Endothelial cell of umbilical vein (primary cell): ENCODE results near the gene GULP1. TPM values are rescaled to one million over a fixed set of nuclear protein-coding genes. Genes with fewer than 3 reads are reported as not detected.

Experiments
- BruUV-seq: library from RNA; stranded (reverse); fragments of 400-500 nt; replicated peaks from 2 replicates; lab custom pipeline; 2021; lab: Mats Ljungman, UMichigan
- CTCF ChIA-PET: fragments of 300-600, 350-600 bp; sonication (Branson Sonifier 250); formaldehyde crosslinking; loops from one replicate; lab custom pipeline; 2021; ENCODE audit warnings: antibody characterized with exemption, inconsistent platforms; lab: Charles Lee
- POLR2A ChIA-PET: fragments of 300-600, 350-600 bp; sonication (Branson Sonifier 250); formaldehyde crosslinking; loops from one replicate; lab custom pipeline; 2021; ENCODE audit warnings: antibody characterized with exemption, inconsistent platforms; lab: Charles Lee
- DNase-seq: peaks from one replicate; pipeline ENCODE4 v3.0.0-alpha.2; 2011; ENCODE audit warnings: low read depth, low spot score
- FAIRE-seq: peaks from 2 replicates; lab custom pipeline; 2011; peaks lifted over from hg19 to GRCh38; lab: Jason Lieb, UNC
- H2AFZ ChIP-seq: 2 replicates; pipeline ENCODE4 v1.6.0; 2012; ENCODE audit warnings: low read depth, low read length, control low read depth, inconsistent platforms
- H3K27ac ChIP-seq: 2 replicates; pipeline ENCODE4 v1.5.1; 2011; ENCODE audit warnings: low read depth, mild to moderate bottlenecking, control low read depth, low read length, moderate library complexity; ENCODE audit not compliant: insufficient read depth
- H3K27me3 ChIP-seq, 2 experiments: 2 replicates each; pipeline versions ENCODE4 v1.6.0 to v1.6.1; 2011; ENCODE audit warnings: low read length in 2 of 2, mixed read lengths in 1 of 2; ENCODE audit not compliant: control insufficient read depth in 2 of 2, insufficient read depth in 2 of 2
- H3K36me3 ChIP-seq, 2 experiments: 2 replicates in 1 of 2; 3 replicates in 1 of 2; pipeline ENCODE4 v1.5.1; 2011; ENCODE audit warnings: low read length in 2 of 2, mild to moderate bottlenecking in 1 of 2, moderate library complexity in 1 of 2; ENCODE audit not compliant: control insufficient read depth in 2 of 2, insufficient read depth in 2 of 2; ENCODE audit errors: extremely low read depth in 1 of 2
- H3K4me1 ChIP-seq: 3 replicates; pipeline ENCODE4 v1.5.1; 2011; ENCODE audit warnings: mild to moderate bottlenecking, low read length; ENCODE audit not compliant: control insufficient read depth, insufficient read depth; ENCODE audit errors: extremely low read depth
- H3K4me2 ChIP-seq: 2 replicates; pipeline ENCODE4 v1.6.1; 2011; ENCODE audit warnings: low read length, control low read depth, mixed read lengths; ENCODE audit not compliant: insufficient read depth
- H3K4me3 ChIP-seq, 3 experiments: fragments of 200-600 bp in 1 of 3; sonication (generic), shearing (Covaris generic) in 1 of 3; replicated peaks in 1 of 3; 2 replicates each; pipeline ENCODE4 v1.5.1; 2011 to 2016; ENCODE audit warnings: control low read depth in 3 of 3, low read length in 3 of 3, mild to moderate bottlenecking in 2 of 3, inconsistent platforms in 1 of 3, low read depth in 1 of 3, moderate library complexity in 1 of 3; ENCODE audit not compliant: insufficient read depth in 1 of 3
- H3K79me2 ChIP-seq: 2 replicates; pipeline ENCODE4 v1.6.0; 2012; ENCODE audit warnings: low read length, inconsistent platforms; ENCODE audit not compliant: control insufficient read depth, insufficient read depth
- H3K9ac ChIP-seq: replicated peaks from 2 replicates; pipeline ENCODE3; 2011; ENCODE audit warnings: low read length, control low read depth; ENCODE audit not compliant: insufficient read depth; ENCODE audit errors: extremely low read depth
- H3K9me1 ChIP-seq: replicated peaks from 3 replicates; pipeline ENCODE4 v1.6.0; 2011; ENCODE audit warnings: mild to moderate bottlenecking, low read length; ENCODE audit not compliant: control insufficient read depth, insufficient read depth; ENCODE audit errors: extremely low read depth
- H3K9me3 ChIP-seq: replicated peaks from 2 replicates; pipeline ENCODE4 v1.5.1; 2012; ENCODE audit warnings: low read length, inconsistent platforms; ENCODE audit not compliant: control insufficient read depth, insufficient read depth
- H4K20me1 ChIP-seq: replicated peaks from 2 replicates; pipeline ENCODE3; 2011; ENCODE audit warnings: mild to moderate bottlenecking, low read length; ENCODE audit not compliant: control insufficient read depth, insufficient read depth; ENCODE audit errors: extremely low read depth
- EZH2 ChIP-seq: IDR thresholded peaks from 2 replicates; pipeline ENCODE4 v1.6.1; 2012; ENCODE audit warnings: borderline replicate concordance, low read depth, mild to moderate bottlenecking, moderate library complexity, low read length, inconsistent platforms; ENCODE audit not compliant: severe bottlenecking
- FOS ChIP-seq: IDR thresholded peaks from 2 replicates; pipeline ENCODE4 v1.6.1; 2011; ENCODE audit warnings: mild to moderate bottlenecking, low read length, moderate library complexity, borderline replicate concordance; ENCODE audit not compliant: insufficient read depth
- GATA2 ChIP-seq: IDR thresholded peaks from 2 replicates; pipeline ENCODE4 v1.7.0; 2011; ENCODE audit warnings: low read depth, mild to moderate bottlenecking, moderate library complexity, mixed read lengths, low read length; ENCODE audit not compliant: insufficient read length, insufficient read depth
- JUN ChIP-seq: IDR thresholded peaks from 2 replicates; pipeline ENCODE4 v1.6.1; 2011; ENCODE audit warnings: borderline replicate concordance, low read depth; ENCODE audit not compliant: insufficient read length, insufficient read depth
- MYC ChIP-seq: IDR thresholded peaks from one replicate; pipeline ENCODE4 v1.6.1; 2011; ENCODE audit warnings: mild to moderate bottlenecking, low read depth, low read length
- POLR2A ChIP-seq: IDR thresholded peaks from 2 replicates; pipeline ENCODE4 v1.6.1; 2012; ENCODE audit warnings: low read depth, mild to moderate bottlenecking, control low read depth, low read length
- POLR2AphosphoS5 ChIP-seq: IDR thresholded peaks from 2 replicates; pipeline ENCODE4 v1.6.1; 2012; ENCODE audit warnings: low read depth, mild to moderate bottlenecking, control low read depth, low read length, moderate library complexity; ENCODE audit not compliant: insufficient read depth
- dilution Hi-C: fragments of 300-500 bp; cut with MboI; formaldehyde crosslinking; loops from one replicate; pipeline ENCODE4 v1.15.0; 2019; ENCODE audit warnings: low sequenced_read_pairs; ENCODE audit not compliant: extremely low pct_ligation_motif_present
- intact Hi-C: fragments of 100-400 bp; cut with micrococcal nuclease; formaldehyde crosslinking; loops from one replicate; pipeline ENCODE4 v1.10.0; 2022
- polyA plus RNA-seq, 4 experiments: library from polyadenylated mRNA; depleted of rRNA in 3 of 4; stranded (reverse) in 3 of 4; unstranded in 1 of 4; fragments of >200 nt; gene quantifications; 2 replicates each; pipeline versions ENCODE4 v1.2.1 to v1.2.3, GENCODE V29; 2011 to 2012; ENCODE audit warnings: missing spikeins in 1 of 4
- total RNA-seq: library from RNA; stranded (reverse); gene quantifications from 2 replicates; pipeline ENCODE4 v1.2.3, GENCODE V29; 2021
- TF ChIP-seq, protein P1 (sequence below): IDR thresholded peaks from 2 replicates; pipeline ENCODE4 v1.6.1; 2011; ENCODE audit not compliant: insufficient read depth, insufficient read length

The GULP1 gene
- total and polyA plus RNA-seq, 2 donors (not counting 3 experiments of a cell fraction or from before 2014, with no cell fraction given), result 24.4 to 53.8 TPM

GRCh38 chr2:188320861-188321260 is 29.2 kb downstream of the GULP1 start:
- Histone ChIP-seq H3K79me2 (peaks cover 33% of the 10 kb centered on the region), H3K36me3 (no peaks in the 10 kb centered on the region), H3K27me3 (no peaks in the 10 kb centered on the region), H3K27ac (peak overlapping the region; percentile 84), H2AFZ (no peak overlapping the region), H3K9ac (peak overlapping the region; percentile 31), H3K4me2 (peak overlapping the region; percentile 67), H3K9me1 (no peaks in the 10 kb centered on the region), H3K9me3 (no peaks in the 10 kb centered on the region), H3K4me3 (no peak overlapping the region), H4K20me1 (no peaks in the 10 kb centered on the region), H3K4me1 (peaks cover 85% of the 10 kb centered on the region)
- no TSS peak for BruUV-seq
- dilution Hi-C loops, result no loop called here
- no peak for FAIRE-seq
- DNase-seq, result peak; percentile 64
- TF ChIP-seq MYC, result no peak
- TF ChIP-seq FOS, result peak; percentile 31
- no peak for TF ChIP-seq GATA2
- TF ChIP-seq JUN, result peak; percentile 75
- intact Hi-C loops, result loop anchor here (2.0 to 5.0 kb wide), 2 partner anchors 60 to 444 kb away; no protein-coding TSS in a partner anchor
- ChIA-PET POLR2A (no interaction called here), CTCF (no interaction called here)

- Histone ChIP-seq H3K4me2 (peak overlapping the region; percentile 50), H3K9me1 (no peaks in the 10 kb centered on the region), H4K20me1 (no peaks in the 10 kb centered on the region), H3K79me2 (peaks cover 29% of the 10 kb centered on the region), H2AFZ (no peak overlapping the region), H3K27ac (peak overlapping the region; percentile 50), H3K36me3 (no peaks in the 10 kb centered on the region), H3K9ac (no peak overlapping the region), H3K9me3 (no peaks in the 10 kb centered on the region), H3K4me1 (peaks cover 65% of the 10 kb centered on the region), H3K27me3 (no peaks in the 10 kb centered on the region), H3K4me3 (no peak overlapping the region)
- TF ChIP-seq EZH2 (no peak), FOS (peak; percentile 14), GATA2 (no peak), POLR2A (no peak), POLR2AphosphoS5 (no peak), JUN (no peak)
- TF ChIP-seq, protein P1, sequence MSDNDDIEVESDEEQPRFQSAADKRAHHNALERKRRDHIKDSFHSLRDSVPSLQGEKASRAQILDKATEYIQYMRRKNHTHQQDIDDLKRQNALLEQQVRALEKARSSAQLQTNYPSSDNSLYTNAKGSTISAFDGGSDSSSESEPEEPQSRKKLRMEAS, result no peak
- DNase-seq (peak; percentile 60), FAIRE-seq (no peak)
- CTCF ChIA-PET, result interaction anchor here (0.8 to 1.9 kb wide), 4 partner anchors 11 to 31 kb away, joined by 4 to 8 read pairs (median 5); partner anchors contain the start of gene GULP1
- BruUV-seq, result no TSS peak
- intact Hi-C loops (loop anchor here (5.0 kb wide), 1 partner anchor 446 kb away; no protein-coding TSS in a partner anchor), dilution Hi-C loops (no loop called here)
- POLR2A ChIA-PET, result no interaction called here
These were observed 31.2 kb downstream of the GULP1 start for GRCh38 chr2:188322569-188323551.
